CD8-positive, alpha-beta memory T cell (primary cell): Measurements from ENCODE around the gene OR2AK2. TPM values are rescaled to one million over a fixed set of nuclear protein-coding genes. Genes with fewer than 3 reads are reported as not detected.
A peak's percentile ranks its signal among the peaks of the same experiment; 100 is the strongest.

Source experiments
- CTCF ChIA-PET: fragments of 350-600 bp; sonication (Branson Sonifier 250); formaldehyde crosslinking; loops from one replicate; lab custom pipeline; 2021; ENCODE audit warnings: antibody characterized with exemption; lab: Charles Lee
- POLR2A ChIA-PET: fragments of 350-600 bp; sonication (Branson Sonifier 250); formaldehyde crosslinking; loops from one replicate; lab custom pipeline; 2021; ENCODE audit warnings: antibody characterized with exemption; lab: Charles Lee
- DNase-seq, 5 donors: peaks; one replicate each; pipeline versions ENCODE4 v3.0.0 to v3.0.0-alpha.2; 2020 to 2022; ENCODE audit warnings: mixed read lengths in 1 of 5
- H3K27ac ChIP-seq: one replicate; pipeline ENCODE4 v1.7.0; 2013; ENCODE audit warnings: low read depth, mild to moderate bottlenecking, low read length, moderate library complexity
- H3K27me3 ChIP-seq: 2 replicates; pipeline ENCODE4 v1.7.0; 2013; ENCODE audit warnings: low read length, mild to moderate bottlenecking; ENCODE audit not compliant: insufficient read depth, poor library complexity, severe bottlenecking
- H3K36me3 ChIP-seq: 2 replicates; pipeline ENCODE4 v1.7.0; 2013; ENCODE audit warnings: mild to moderate bottlenecking, low read length, moderate library complexity; ENCODE audit not compliant: insufficient read depth
- H3K4me1 ChIP-seq: 2 replicates; pipeline ENCODE4 v1.7.0; 2013; ENCODE audit warnings: mild to moderate bottlenecking, low read length, moderate library complexity; ENCODE audit not compliant: insufficient read depth
- H3K4me3 ChIP-seq: 2 replicates; pipeline ENCODE4 v1.7.0; 2013; ENCODE audit warnings: mild to moderate bottlenecking, low read length
- H3K9me3 ChIP-seq: 2 replicates; pipeline ENCODE4 v1.7.0; 2013; ENCODE audit warnings: mild to moderate bottlenecking, low read length
- H3K27ac Mint-ChIP-seq, 8 donors: one replicate each; pipeline ENCODE4 v1.8.0; 2020 to 2021; ENCODE audit warnings: mixed read lengths in 8 of 8, mild to moderate bottlenecking in 6 of 8, inconsistent platforms in 3 of 8, moderate library complexity in 3 of 8
- H3K27me3 Mint-ChIP-seq, 2 donors: one replicate each; pipeline ENCODE4 v1.8.0; 2020 to 2021; ENCODE audit warnings: mixed read lengths in 2 of 2, mild to moderate bottlenecking in 1 of 2, moderate library complexity in 1 of 2
- H3K36me3 Mint-ChIP-seq, 3 donors: one replicate each; pipeline ENCODE4 v1.8.0; 2020 to 2021; ENCODE audit warnings: mixed read lengths in 3 of 3, inconsistent platforms in 1 of 3, mild to moderate bottlenecking in 1 of 3
- H3K4me1 Mint-ChIP-seq, 3 donors: one replicate each; pipeline ENCODE4 v1.8.0; 2020 to 2021; ENCODE audit warnings: mixed read lengths in 3 of 3, inconsistent platforms in 1 of 3, mild to moderate bottlenecking in 1 of 3
- H3K4me3 Mint-ChIP-seq, 7 donors: one replicate each; pipeline ENCODE4 v1.8.0; 2020 to 2021; ENCODE audit warnings: mixed read lengths in 7 of 7, mild to moderate bottlenecking in 6 of 7, moderate library complexity in 4 of 7, inconsistent platforms in 2 of 7
- H3K9me3 Mint-ChIP-seq, 5 donors: one replicate each; pipeline ENCODE4 v1.8.0; 2020 to 2022; ENCODE audit warnings: mixed read lengths in 5 of 5, mild to moderate bottlenecking in 3 of 5, moderate library complexity in 2 of 5, inconsistent platforms in 1 of 5
- polyA plus RNA-seq: library from polyadenylated mRNA; unstranded; fragments of 300-500 nt; fragmentation: Illumina TruSeq; gene quantifications from one replicate; pipeline ENCODE4 v1.2.3, GENCODE V29; 2021
- total RNA-seq, 2 experiments: library from RNA; stranded (reverse); gene quantifications; one replicate each; pipeline ENCODE4 v1.2.3, GENCODE V29; 2021

Gene OR2AK2
- total and polyA plus RNA-seq, 3 experiments from 2014 or later: not detected

DNA sequence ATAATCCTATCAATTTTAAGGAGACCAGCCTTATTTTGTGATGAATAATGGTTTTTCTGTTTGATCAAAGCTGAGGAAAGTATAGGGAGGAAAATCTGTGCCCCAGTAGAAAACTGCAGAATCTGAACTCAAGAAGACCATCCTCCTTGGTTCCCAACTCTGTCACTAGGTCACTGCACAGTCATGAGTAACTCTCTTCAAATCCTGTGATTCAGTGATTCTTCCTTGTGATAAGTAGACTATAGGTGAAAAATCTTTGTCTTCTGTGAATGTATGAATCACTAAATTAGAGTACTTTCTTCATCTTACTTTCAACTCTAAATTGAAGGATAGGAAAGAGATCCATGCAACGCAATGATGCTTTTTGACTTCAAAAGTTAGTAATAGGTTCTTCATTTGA lies 35.1 kb downstream of the OR2AK2 start:
- Mint-ChIP-seq H3K4me1 (no peaks in the 10 kb centered on the region), H3K27me3 (no peaks in the 10 kb centered on the region), H3K4me3 (no peak overlapping the region), H3K27ac (no peak overlapping the region), H3K9me3 (peaks cover 0 to 7% (median 4%) of the 10 kb centered on the region in 5 donors), H3K36me3 (no peaks in the 10 kb centered on the region)
- Histone ChIP-seq H3K9me3 (no peaks in the 10 kb centered on the region), H3K36me3 (no peaks in the 10 kb centered on the region), H3K27ac (no peak overlapping the region), H3K4me1 (no peaks in the 10 kb centered on the region), H3K27me3 (no peaks in the 10 kb centered on the region), H3K4me3 (no peak overlapping the region)
- ChIA-PET CTCF (no interaction called here), POLR2A (no interaction called here)
- no peak for DNase-seq

GRCh38 chr1:248007778-248008177 lies 42.7 kb downstream of the OR2AK2 start:
- Mint-ChIP-seq H3K4me1 (no peaks in the 10 kb centered on the region), H3K27ac (no peak overlapping the region), H3K27me3 (no peaks in the 10 kb centered on the region), H3K36me3 (no peaks in the 10 kb centered on the region), H3K9me3 (peaks cover 19 to 35% (median 30%) of the 10 kb centered on the region in 5 donors), H3K4me3 (no peak overlapping the region)
- H3K4me1 ChIP-seq: no peaks in the 10 kb centered on the region
- ChIA-PET POLR2A (no interaction called here), CTCF (no interaction called here)
- H3K36me3 ChIP-seq: no peaks in the 10 kb centered on the region
- no peak overlapping the region for H3K27ac ChIP-seq
- no peak for DNase-seq
- H3K27me3 ChIP-seq: no peaks in the 10 kb centered on the region
- no peaks in the 10 kb centered on the region for H3K9me3 ChIP-seq
- no peak overlapping the region for H3K4me3 ChIP-seq

DNA sequence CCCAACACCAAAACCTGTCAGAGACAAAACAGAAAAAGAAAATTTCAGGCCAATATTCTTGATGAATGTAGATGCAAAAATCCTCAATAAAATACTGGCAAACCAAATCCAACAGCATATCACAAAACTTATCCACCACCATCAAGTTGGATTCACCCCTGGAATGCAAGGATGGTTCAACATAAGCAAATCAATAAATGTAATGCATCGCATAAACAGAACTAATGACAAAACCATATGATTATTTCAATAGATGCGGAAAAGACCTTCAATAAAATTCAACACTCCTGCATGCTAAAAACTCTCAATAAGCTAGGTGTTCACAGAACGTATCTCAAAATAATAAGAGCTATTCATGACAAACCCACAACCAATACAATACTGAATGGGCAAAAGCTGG lies 44.6 kb downstream of the OR2AK2 start:
- Histone ChIP-seq H3K27ac (no peak overlapping the region), H3K4me1 (no peaks in the 10 kb centered on the region), H3K4me3 (no peak overlapping the region), H3K27me3 (no peaks in the 10 kb centered on the region), H3K9me3 (no peaks in the 10 kb centered on the region), H3K36me3 (no peaks in the 10 kb centered on the region)
- CTCF ChIA-PET: no interaction called here
- no peaks in the 10 kb centered on the region for H3K36me3 Mint-ChIP-seq
- H3K9me3 Mint-ChIP-seq: peaks cover 19 to 31% (median 26%) of the 10 kb centered on the region in 5 donors
- POLR2A ChIA-PET: no interaction called here
- no peak overlapping the region for H3K4me3 Mint-ChIP-seq
- peak overlapping the region in 1 of 8 donors; percentile 27 for H3K27ac Mint-ChIP-seq
- DNase-seq: no peak
- no peaks in the 10 kb centered on the region for H3K27me3 Mint-ChIP-seq
- H3K4me1 Mint-ChIP-seq: no peaks in the 10 kb centered on the region

- no peak within 1 kb of the TSS for H3K27ac Mint-ChIP-seq
- no peaks in the 10 kb centered on the region for H3K4me1 Mint-ChIP-seq
- CTCF ChIA-PET: no interaction called here
These were observed 48.2 kb downstream of the OR2AK2 start, which contains the start of gene OR2L5 for GRCh38 chr1:248013229-248013710. Gene OR2L5, plus strand, starts transcription at chr1:248013660. Its CDS starts 8,288 bp downstream, at chr1:248021948.

DNA sequence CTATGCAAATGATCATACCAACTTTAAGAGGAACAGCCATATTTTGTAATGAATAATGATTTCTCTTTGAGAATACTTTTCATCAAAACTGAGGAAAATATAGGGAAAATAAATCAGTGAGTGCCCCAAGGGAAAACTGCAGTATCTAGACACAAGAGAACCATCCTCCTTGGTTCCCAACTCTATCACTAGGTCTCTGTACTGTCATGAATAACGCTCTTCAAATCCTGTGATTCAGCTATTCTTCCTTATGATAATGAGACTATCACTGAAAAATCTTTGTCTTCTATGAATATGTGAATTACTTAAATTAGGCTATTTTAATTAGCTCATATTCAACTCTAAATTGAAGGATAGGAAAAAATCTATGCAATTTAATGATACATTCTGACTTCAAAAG lies 50.8 kb downstream of the OR2AK2 start:
- Histone ChIP-seq H3K36me3 (no peaks in the 10 kb centered on the region), H3K4me3 (no peak overlapping the region), H3K27me3 (no peaks in the 10 kb centered on the region), H3K27ac (no peak overlapping the region), H3K9me3 (no peaks in the 10 kb centered on the region), H3K4me1 (no peaks in the 10 kb centered on the region)
- Mint-ChIP-seq H3K27me3 (no peaks in the 10 kb centered on the region), H3K27ac (no peak overlapping the region), H3K4me1 (no peaks in the 10 kb centered on the region), H3K4me3 (no peak overlapping the region), H3K9me3 (peaks cover 7 to 11% (median 8%) of the 10 kb centered on the region in 5 donors), H3K36me3 (no peaks in the 10 kb centered on the region)
- CTCF ChIA-PET: no interaction called here
- DNase-seq: no peak
- POLR2A ChIA-PET: no interaction called here

More at GRCh38 chr1:248013229-248013710, 48.2 kb downstream of the OR2AK2 start, which contains the start of gene OR2L5:
- no peaks in the 10 kb centered on the region for H3K9me3 ChIP-seq
- H3K36me3 Mint-ChIP-seq: no peaks in the 10 kb centered on the region
- no peak within 1 kb of the TSS for H3K4me3 ChIP-seq
- no peaks in the 10 kb centered on the region for H3K36me3 ChIP-seq
- no peak for DNase-seq
- POLR2A ChIA-PET: no interaction called here
- no peaks in the 10 kb centered on the region for H3K4me1 ChIP-seq
- no peak within 1 kb of the TSS for H3K27ac ChIP-seq
- peaks cover 22 to 31% (median 25%) of the 10 kb centered on the region in 5 donors for H3K9me3 Mint-ChIP-seq
- no peak within 1 kb of the TSS for H3K4me3 Mint-ChIP-seq
- no peaks in the 10 kb centered on the region for H3K27me3 ChIP-seq
- H3K27me3 Mint-ChIP-seq: no peaks in the 10 kb centered on the region

Other genes with a start within 250 kb of the OR2AK2 start
- not detected for gene OR6F1, start 248.6 kb upstream of the OR2AK2 start, total RNA-seq
- not detected for gene OR6F1, start 248.6 kb upstream of the OR2AK2 start, polyA plus RNA-seq
- gene OR14K1, start 226.6 kb upstream of the OR2AK2 start, total RNA-seq: not detected
- gene OR14K1, start 226.6 kb upstream of the OR2AK2 start, polyA plus RNA-seq: not detected
- gene OR14A2, start 217.1 kb upstream of the OR2AK2 start, total RNA-seq: not detected
- not detected for gene OR14A2, start 217.1 kb upstream of the OR2AK2 start, polyA plus RNA-seq
- not detected for gene OR1C1, start 204.7 kb upstream of the OR2AK2 start, total RNA-seq
- not detected for gene OR1C1, start 204.7 kb upstream of the OR2AK2 start, polyA plus RNA-seq
- not detected for gene OR14A16, start 141.1 kb upstream of the OR2AK2 start, total RNA-seq
- not detected for gene OR14A16, start 141.1 kb upstream of the OR2AK2 start, polyA plus RNA-seq
- not detected for gene OR11L1, start 123.3 kb upstream of the OR2AK2 start, total RNA-seq
- gene OR11L1, start 123.3 kb upstream of the OR2AK2 start, polyA plus RNA-seq: not detected
- gene TRIM58, start 108.0 kb upstream of the OR2AK2 start, total RNA-seq: under 1 TPM; 0.09 to 0.16 TPM
- 0.08 TPM for gene TRIM58, start 108.0 kb upstream of the OR2AK2 start, polyA plus RNA-seq
- not detected for gene OR2W3, start 69.6 kb upstream of the OR2AK2 start, total RNA-seq
- gene OR2W3, start 69.6 kb upstream of the OR2AK2 start, polyA plus RNA-seq: not detected
- not detected for gene OR2T8, start 45.0 kb upstream of the OR2AK2 start, total RNA-seq
- gene OR2T8, start 45.0 kb upstream of the OR2AK2 start, polyA plus RNA-seq: not detected
- gene OR2AJ1, start 40.3 kb upstream of the OR2AK2 start, total RNA-seq: not detected
- gene OR2AJ1, start 40.3 kb upstream of the OR2AK2 start, polyA plus RNA-seq: not detected
- not detected for gene OR2L8, start 16.4 kb upstream of the OR2AK2 start, total RNA-seq
- gene OR2L8, start 16.4 kb upstream of the OR2AK2 start, polyA plus RNA-seq: not detected
- not detected for gene OR2L5, start 48.4 kb downstream of the OR2AK2 start, total RNA-seq
- gene OR2L5, start 48.4 kb downstream of the OR2AK2 start, polyA plus RNA-seq: not detected
- gene OR2L2, start 64.8 kb downstream of the OR2AK2 start, total RNA-seq: not detected
- not detected for gene OR2L2, start 64.8 kb downstream of the OR2AK2 start, polyA plus RNA-seq
- gene OR2L3, start 81.6 kb downstream of the OR2AK2 start, total RNA-seq: not detected
- not detected for gene OR2L3, start 81.6 kb downstream of the OR2AK2 start, polyA plus RNA-seq
- not detected for gene OR2L13, start 130.0 kb downstream of the OR2AK2 start, total RNA-seq
- not detected for gene OR2L13, start 130.0 kb downstream of the OR2AK2 start, polyA plus RNA-seq
- not detected for gene OR2M5, start 179.9 kb downstream of the OR2AK2 start, total RNA-seq
- not detected for gene OR2M5, start 179.9 kb downstream of the OR2AK2 start, polyA plus RNA-seq
- gene OR2M2, start 209.6 kb downstream of the OR2AK2 start, total RNA-seq: not detected
- not detected for gene OR2M2, start 209.6 kb downstream of the OR2AK2 start, polyA plus RNA-seq
- gene OR2M3, start 232.0 kb downstream of the OR2AK2 start, total RNA-seq: not detected
- gene OR2M3, start 232.0 kb downstream of the OR2AK2 start, polyA plus RNA-seq: not detected